DND-41 (cell line): Measurements from ENCODE around the gene SF3A1.

Experiments used
- ATAC-seq: fragments of 200-7000 bp; cut with Tn5 transposase; 3 replicates; pipeline ENCODE4 v1.9.1; 2021; ENCODE audit warnings: low read depth; ENCODE audit not compliant: insufficient read depth
- DNase-seq: peaks from one replicate; pipeline ENCODE4 v3.0.0-alpha.2; 2020
- H2AFZ ChIP-seq: 2 replicates; pipeline ENCODE4 v1.6.0; 2012; ENCODE audit warnings: low read depth, low read length
- H3K27ac ChIP-seq: 2 replicates; pipeline ENCODE4 v1.5.1; 2012; ENCODE audit warnings: low read length, inconsistent platforms
- H3K27me3 ChIP-seq: fragments of 200-600 bp; sonication (generic); 2 replicates; pipeline ENCODE4 v1.6.0; 2012; ENCODE audit warnings: low read length, mild to moderate bottlenecking, inconsistent platforms; ENCODE audit not compliant: insufficient read depth, poor library complexity
- H3K36me3 ChIP-seq: 2 replicates; pipeline ENCODE4 v1.5.1; 2012; ENCODE audit warnings: low read length, inconsistent platforms; ENCODE audit not compliant: insufficient read depth
- H3K4me1 ChIP-seq: 2 replicates; pipeline ENCODE4 v1.5.1; 2012; ENCODE audit warnings: mild to moderate bottlenecking, low read length; ENCODE audit not compliant: insufficient read depth
- H3K4me2 ChIP-seq: 2 replicates; pipeline ENCODE4 v1.6.0; 2012; ENCODE audit warnings: mild to moderate bottlenecking, moderate library complexity, low read length, inconsistent platforms; ENCODE audit not compliant: insufficient read depth
- H3K4me3 ChIP-seq, 2 experiments: fragments of 200-600 bp in 1 of 2; shearing (Covaris generic) in 1 of 2; 2 replicates each; pipeline ENCODE4 v1.5.1; 2012 to 2016; ENCODE audit warnings: inconsistent platforms in 2 of 2, low read length in 2 of 2, mild to moderate bottlenecking in 2 of 2, low read depth in 1 of 2, moderate library complexity in 1 of 2
- H3K79me2 ChIP-seq: 2 replicates; pipeline ENCODE4 v1.6.0; 2012; ENCODE audit warnings: low read length, inconsistent platforms; ENCODE audit not compliant: insufficient read depth
- H3K9ac ChIP-seq: 2 replicates; pipeline ENCODE4 v1.6.0; 2012; ENCODE audit warnings: low read depth, mild to moderate bottlenecking, inconsistent platforms, low read length, moderate library complexity
- H3K9me3 ChIP-seq: 2 replicates; pipeline ENCODE4 v1.5.1; 2012; ENCODE audit warnings: low read length, moderate library complexity, mild to moderate bottlenecking, inconsistent platforms; ENCODE audit not compliant: insufficient read depth, severe bottlenecking
- H4K20me1 ChIP-seq: 2 replicates; pipeline ENCODE4 v1.6.0; 2012; ENCODE audit warnings: low read length; ENCODE audit not compliant: insufficient read depth
- CTCF ChIP-seq: IDR thresholded peaks from 2 replicates; pipeline ENCODE4 v1.5.1; 2012; ENCODE audit warnings: borderline replicate concordance, low read length, moderate library complexity, mild to moderate bottlenecking; ENCODE audit not compliant: poor library complexity, severe bottlenecking; ENCODE audit errors: extremely low read depth
- EZH2 ChIP-seq: IDR thresholded peaks from 3 replicates; pipeline ENCODE4 v1.6.1; 2012; ENCODE audit warnings: borderline replicate concordance, low read depth, mild to moderate bottlenecking, moderate library complexity, low read length, inconsistent platforms; ENCODE audit not compliant: severe bottlenecking

SF3A1 gene

GRCh38 chr22:30284172-30284571, 72.5 kb downstream of the SF3A1 start:
- Histone ChIP-seq H3K9ac (peak overlapping the region; percentile 53; the same call in 1 of the 2 replicates), H2AFZ (no peak overlapping the region), H3K36me3 (peaks cover 44% of the 10 kb centered on the region), H3K79me2 (peaks cover 55% of the 10 kb centered on the region), H3K4me3 (no peak overlapping the region), H3K4me2 (no peak overlapping the region; the same call in 1 of the 2 replicates), H3K27me3 (no peaks in the 10 kb centered on the region), H3K9me3 (no peaks in the 10 kb centered on the region), H3K27ac (peak overlapping the region; percentile 94), H4K20me1 (peaks cover 6% of the 10 kb centered on the region; the same call in 1 of the 2 replicates), H3K4me1 (peaks cover 80% of the 10 kb centered on the region)
- no peak for DNase-seq
- TF ChIP-seq CTCF: no peak
- TF ChIP-seq EZH2: no peak
- ATAC-seq: no peak

- no peak overlapping the region for H2AFZ ChIP-seq
- H3K4me3 ChIP-seq: peak overlapping the region in 1 of 2 experiments; percentile 35; a peak in 1 of 4 replicates
- TF ChIP-seq EZH2 (no peak), CTCF (no peak)
- peak overlapping the region; percentile 94 for H3K27ac ChIP-seq
- H4K20me1 ChIP-seq: peaks cover 6% of the 10 kb centered on the region; the same call in 1 of the 2 replicates
- peak overlapping the region; percentile 53 for H3K4me2 ChIP-seq
- no peaks in the 10 kb centered on the region for H3K27me3 ChIP-seq
- H3K79me2 ChIP-seq: peaks cover 49% of the 10 kb centered on the region
- peaks cover 44% of the 10 kb centered on the region for H3K36me3 ChIP-seq
- H3K9me3 ChIP-seq: no peaks in the 10 kb centered on the region
- ATAC-seq (no peak), DNase-seq (peak; percentile 45)
- H3K9ac ChIP-seq: peak overlapping the region; percentile 53
- H3K4me1 ChIP-seq: peaks cover 82% of the 10 kb centered on the region
These were observed 73.4 kb downstream of the SF3A1 start for GRCh38 chr22:30283342-30283741.

GRCh38 chr22:30282616-30283046, 74.1 kb downstream of the SF3A1 start:
- H3K4me2 ChIP-seq: peak overlapping the region; percentile 53
- peak; percentile 89 for DNase-seq

More at GRCh38 chr22:30282616-30283046, 74.1 kb downstream of the SF3A1 start:
- H3K4me1 ChIP-seq: peaks cover 82% of the 10 kb centered on the region
- H3K9ac ChIP-seq: peak overlapping the region; percentile 53
- peak overlapping the region in 1 of 2 experiments; percentile 35; a peak in 1 of 4 replicates for H3K4me3 ChIP-seq
- ATAC-seq: peak; percentile 79
- no peaks in the 10 kb centered on the region for H3K9me3 ChIP-seq
- H3K27ac ChIP-seq: peak overlapping the region; percentile 94
- peaks cover 6% of the 10 kb centered on the region; the same call in 1 of the 2 replicates for H4K20me1 ChIP-seq
- H3K27me3 ChIP-seq: no peaks in the 10 kb centered on the region
- no peak overlapping the region for H2AFZ ChIP-seq
- no peak for TF ChIP-seq CTCF
- peaks cover 44% of the 10 kb centered on the region for H3K36me3 ChIP-seq
- peaks cover 44% of the 10 kb centered on the region for H3K79me2 ChIP-seq
